ENCODE measurements around the gene ARHGEF19.

- TF ChIP-seq CTCF (IDR thresholded peaks at IDR 0.05) (no peak), POLR2AphosphoS5 (IDR thresholded peaks at IDR 0.05; ENCODE audit: insufficient read depth in 1 of 2, low read depth in 1 of 2) (no peak), POLR2A (IDR thresholded peaks at IDR 0.05) (no peak)
These were observed 34.5 kb upstream of the ARHGEF19 start for GRCh38 chr1:16246961-16247360.

Data from vagina (tissue), 2 donors.